Measurements from ENCODE around the gene TMEM59. TPM values are rescaled to one million over a fixed set of nuclear protein-coding genes. Genes with fewer than 3 reads are reported as not detected.

TMEM59 gene
- total and polyA plus RNA-seq, 8 donors = 235 to 468 (median 327) TPM

DNA sequence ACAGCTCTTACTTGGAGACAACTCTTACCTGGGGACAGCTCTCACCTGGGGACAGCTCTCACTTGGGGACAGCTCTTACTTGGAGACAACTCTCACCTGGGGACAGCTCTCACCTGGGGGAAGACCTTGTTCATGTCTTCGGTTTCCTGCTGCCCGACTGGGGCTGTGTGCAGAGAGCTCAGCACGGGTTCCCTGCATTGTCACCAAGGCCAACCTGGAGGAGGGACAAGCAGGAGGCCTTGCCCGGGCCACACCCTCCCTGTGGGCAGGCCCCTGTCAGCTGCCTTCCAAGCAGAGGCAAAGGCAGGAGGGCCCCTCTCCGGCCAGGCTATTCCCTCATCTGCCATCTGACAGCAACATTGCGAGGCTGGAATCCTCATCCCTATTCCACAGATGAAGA is 35.0 kb downstream of the TMEM59 start, which contains the start of gene LDLRAD1:
Gene LDLRAD1 (minus strand): TSS at position 208 of the 400 bp plus-strand sequence. CDS start 74 bp downstream, at position 134.
- TF ChIP-seq, protein P1, sequence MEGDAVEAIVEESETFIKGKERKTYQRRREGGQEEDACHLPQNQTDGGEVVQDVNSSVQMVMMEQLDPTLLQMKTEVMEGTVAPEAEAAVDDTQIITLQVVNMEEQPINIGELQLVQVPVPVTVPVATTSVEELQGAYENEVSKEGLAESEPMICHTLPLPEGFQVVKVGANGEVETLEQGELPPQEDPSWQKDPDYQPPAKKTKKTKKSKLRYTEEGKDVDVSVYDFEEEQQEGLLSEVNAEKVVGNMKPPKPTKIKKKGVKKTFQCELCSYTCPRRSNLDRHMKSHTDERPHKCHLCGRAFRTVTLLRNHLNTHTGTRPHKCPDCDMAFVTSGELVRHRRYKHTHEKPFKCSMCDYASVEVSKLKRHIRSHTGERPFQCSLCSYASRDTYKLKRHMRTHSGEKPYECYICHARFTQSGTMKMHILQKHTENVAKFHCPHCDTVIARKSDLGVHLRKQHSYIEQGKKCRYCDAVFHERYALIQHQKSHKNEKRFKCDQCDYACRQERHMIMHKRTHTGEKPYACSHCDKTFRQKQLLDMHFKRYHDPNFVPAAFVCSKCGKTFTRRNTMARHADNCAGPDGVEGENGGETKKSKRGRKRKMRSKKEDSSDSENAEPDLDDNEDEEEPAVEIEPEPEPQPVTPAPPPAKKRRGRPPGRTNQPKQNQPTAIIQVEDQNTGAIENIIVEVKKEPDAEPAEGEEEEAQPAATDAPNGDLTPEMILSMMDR (IDR thresholded peaks at IDR 0.05) = no peak
- H3K27ac ChIP-seq = no peak within 1 kb of the TSS
- H3K9me3 ChIP-seq = no peaks in the 10 kb centered on the region
- peak; percentile 31 for ATAC-seq
- no peaks in the 10 kb centered on the region for H3K4me1 ChIP-seq
- H3K27me3 ChIP-seq = peaks cover 0 to 16% of the 10 kb centered on the region in 2 donors
- no peaks in the 10 kb centered on the region for H3K36me3 ChIP-seq
- intact Hi-C loops (cut with DNase I) = no loop called here
- DNase-seq = no peak
- H3K4me3 ChIP-seq = no peak within 1 kb of the TSS

GRCh38 chr1:54016343-54017282 is 36.4 kb downstream of the TMEM59 start:
- peak; percentile 90 for ATAC-seq
- intact Hi-C loops (cut with DNase I) = no loop called here
- Histone ChIP-seq H3K4me3 (no peak overlapping the region), H3K9me3 (no peaks in the 10 kb centered on the region), H3K36me3 (no peaks in the 10 kb centered on the region), H3K4me1 (no peaks in the 10 kb centered on the region), H3K27ac (no peak overlapping the region), H3K27me3 (peaks cover 0 to 20% of the 10 kb centered on the region in 2 donors)
- TF ChIP-seq, protein P1 (IDR thresholded peaks at IDR 0.05) = no peak
- DNase-seq = peak in 1 of 4 donors; percentile 56

GRCh38 chr1:54014009-54014629 is 38.9 kb downstream of the TMEM59 start:
- intact Hi-C loops (cut with DNase I) = no loop called here
- Histone ChIP-seq H3K4me1 (no peaks in the 10 kb centered on the region), H3K9me3 (no peaks in the 10 kb centered on the region), H3K27me3 (peaks cover 0 to 22% of the 10 kb centered on the region in 2 donors), H3K27ac (no peak overlapping the region), H3K36me3 (no peaks in the 10 kb centered on the region), H3K4me3 (no peak overlapping the region)
- TF ChIP-seq, protein P1 (IDR thresholded peaks at IDR 0.05) = no peak
- ATAC-seq = no peak
- DNase-seq = no peak

DNA sequence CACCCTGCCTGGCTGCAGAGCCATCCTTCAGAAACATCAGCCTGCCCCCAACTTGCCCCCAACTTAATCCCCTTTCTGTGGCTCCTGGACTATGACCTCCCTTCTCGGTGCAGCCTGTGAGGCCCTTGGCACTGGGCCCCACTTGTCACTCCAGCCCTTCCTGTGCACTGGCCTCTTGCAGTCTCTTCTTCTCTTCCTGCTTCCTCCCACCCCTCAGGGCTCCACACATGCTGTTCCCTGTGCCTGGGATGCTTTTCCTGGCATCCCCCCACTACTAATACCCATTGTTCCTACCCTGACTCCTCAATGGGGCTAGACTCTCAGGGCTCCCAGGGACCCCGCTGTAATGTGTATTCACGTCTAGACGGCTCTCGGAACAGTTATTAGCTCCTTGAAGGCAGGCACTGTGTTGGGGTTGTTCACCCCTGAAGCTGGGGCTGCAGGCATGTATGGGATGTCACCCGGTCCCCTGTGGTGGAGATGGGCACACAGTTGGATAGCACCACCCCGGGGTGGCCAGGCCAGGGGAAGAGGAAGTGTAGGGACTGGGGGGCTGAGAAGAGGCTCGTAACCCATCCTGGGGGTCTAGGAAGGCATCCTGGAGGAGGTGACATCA is 39.5 kb downstream of the TMEM59 start:
- intact Hi-C loops (cut with DNase I) = no loop called here
- ATAC-seq = no peak
- Histone ChIP-seq H3K27me3 (peaks cover 0 to 27% of the 10 kb centered on the region in 2 donors), H3K36me3 (no peaks in the 10 kb centered on the region), H3K9me3 (no peaks in the 10 kb centered on the region), H3K27ac (no peak overlapping the region), H3K4me3 (no peak overlapping the region), H3K4me1 (no peaks in the 10 kb centered on the region)
- DNase-seq = no peak
- TF ChIP-seq, protein P1 (IDR thresholded peaks at IDR 0.05) = no peak

- no peak overlapping the region for H3K27ac ChIP-seq
- H3K4me3 ChIP-seq = no peak overlapping the region
- TF ChIP-seq, protein P1 (IDR thresholded peaks at IDR 0.05) = no peak
- no peaks in the 10 kb centered on the region for H3K4me1 ChIP-seq
- H3K9me3 ChIP-seq = no peaks in the 10 kb centered on the region
- intact Hi-C loops (cut with DNase I) = no loop called here
- no peaks in the 10 kb centered on the region for H3K36me3 ChIP-seq
- DNase-seq (no peak), ATAC-seq (no peak)
- H3K27me3 ChIP-seq = peaks cover 0 to 34% of the 10 kb centered on the region in 2 donors
Measured at GRCh38 chr1:54012863-54013262, 40.1 kb downstream of the TMEM59 start.

Data from left lung (tissue), 10 donors.